Activated T-helper 2 cell treated with anti-CD3 and anti-CD28 coated beads, Interferon-gamma antibody, Interleukin-2, Interleukin-4, amounts not matched to agents 10 μg/mL and 5 μg/mL and 100 μg/mL, durations not matched to agents 14 hours and 24 hours and 36 hours (primary cell): ENCODE results near the gene SPRR2G. TPM values are rescaled to one million over a fixed set of nuclear protein-coding genes. Genes with fewer than 3 reads are reported as not detected.
"Not testable (repeated sequence)": the region's sequence is repeated elsewhere in the genome, so short reads cannot be mapped to it uniquely, and the experiment has no call there.

ENCODE experiments used
- DNase-seq: peaks from one replicate; pipeline ENCODE4 v3.0.0; 2021; ENCODE audit warnings: low spot score
- H3K27ac Mint-ChIP-seq: one replicate; pipeline ENCODE4 v1.8.0; 2021; ENCODE audit warnings: mixed read lengths
- H3K27me3 Mint-ChIP-seq: one replicate; pipeline ENCODE4 v1.8.0; 2021; ENCODE audit warnings: low read depth, mixed read lengths
- H3K36me3 Mint-ChIP-seq: one replicate; pipeline ENCODE4 v1.8.0; 2021; ENCODE audit warnings: low read depth, mixed read lengths
- H3K4me1 Mint-ChIP-seq: one replicate; pipeline ENCODE4 v1.8.0; 2021; ENCODE audit warnings: low read depth, mixed read lengths
- H3K4me3 Mint-ChIP-seq: one replicate; pipeline ENCODE4 v1.8.0; 2021; ENCODE audit warnings: low read depth, mild to moderate bottlenecking, moderate library complexity, mixed read lengths
- H3K9me3 Mint-ChIP-seq: one replicate; pipeline ENCODE4 v1.8.0; 2021; ENCODE audit warnings: mixed read lengths
- intact Hi-C: fragments of 100-400 bp; cut with micrococcal nuclease; formaldehyde crosslinking; loops from one replicate; pipeline ENCODE4 v1.15.1; 2023
- total RNA-seq: library from RNA; stranded (reverse); gene quantifications from 2 replicates; pipeline ENCODE4 v1.2.3, GENCODE V29; 2022

Gene SPRR2G
- total RNA-seq, 1 donor from 2014 or later: not detected

DNA sequence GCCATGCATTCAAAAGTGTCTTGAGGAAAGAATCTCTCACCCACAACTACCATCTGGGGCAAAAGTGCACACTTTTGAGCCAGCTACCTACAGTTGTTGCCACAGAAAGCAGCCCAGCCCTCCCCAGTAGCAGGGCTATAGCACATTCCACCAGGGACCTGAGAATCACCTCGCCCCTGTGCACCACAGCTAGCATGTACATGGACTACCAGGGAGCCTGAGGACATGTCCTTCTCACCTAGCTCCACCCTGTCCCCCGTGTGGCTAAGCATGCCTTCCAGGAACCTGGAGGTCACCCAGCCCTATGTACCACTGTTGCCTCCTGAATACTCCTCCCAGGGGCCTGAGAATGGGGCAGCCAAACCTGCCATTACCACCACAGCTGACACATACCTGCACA, 16.9 kb downstream of the SPRR2G start:
- no peaks in the 10 kb centered on the region for H3K9me3 Mint-ChIP-seq
- peaks cover 26% of the 10 kb centered on the region for H3K27me3 Mint-ChIP-seq
- intact Hi-C loops: no loop called here
- no peak overlapping the region for H3K4me3 Mint-ChIP-seq
- no peaks in the 10 kb centered on the region for H3K36me3 Mint-ChIP-seq
- H3K27ac Mint-ChIP-seq: no peak overlapping the region
- no peak for DNase-seq
- no peaks in the 10 kb centered on the region for H3K4me1 Mint-ChIP-seq

GRCh38 chr1:153133267-153133666, 17.4 kb downstream of the SPRR2G start:
- H3K4me1 Mint-ChIP-seq: no peaks in the 10 kb centered on the region
- intact Hi-C loops: no loop called here
- no peaks in the 10 kb centered on the region for H3K36me3 Mint-ChIP-seq
- no peaks in the 10 kb centered on the region for H3K9me3 Mint-ChIP-seq
- H3K4me3 Mint-ChIP-seq: no peak overlapping the region
- DNase-seq: no peak
- peaks cover 26% of the 10 kb centered on the region for H3K27me3 Mint-ChIP-seq
- no peak overlapping the region for H3K27ac Mint-ChIP-seq

DNA sequence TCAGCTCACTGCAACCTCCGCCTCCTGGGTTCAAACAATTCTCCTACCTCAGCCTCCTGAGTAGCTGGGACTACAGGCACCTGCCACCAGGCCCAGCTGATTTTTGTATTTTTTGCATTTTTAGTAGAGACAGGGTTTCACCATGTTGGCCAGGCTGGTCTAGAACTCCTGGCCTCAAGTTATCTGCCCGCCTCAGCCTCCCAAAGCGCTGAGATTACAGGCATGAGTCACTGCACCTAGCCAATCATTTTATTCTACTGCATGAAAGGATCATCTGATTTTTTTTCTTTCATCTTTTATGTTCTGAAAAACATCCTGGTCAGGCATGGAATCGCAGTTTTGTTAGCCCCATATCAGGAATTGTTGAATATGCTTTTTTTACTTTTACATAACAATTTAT, 22.0 kb downstream of the SPRR2G start:
- H3K36me3 Mint-ChIP-seq, DNase-seq, H3K27me3 Mint-ChIP-seq, H3K4me1 Mint-ChIP-seq, H3K27ac Mint-ChIP-seq, H3K4me3 Mint-ChIP-seq, H3K9me3 Mint-ChIP-seq, intact Hi-C loops: not testable (repeated sequence)

DNA sequence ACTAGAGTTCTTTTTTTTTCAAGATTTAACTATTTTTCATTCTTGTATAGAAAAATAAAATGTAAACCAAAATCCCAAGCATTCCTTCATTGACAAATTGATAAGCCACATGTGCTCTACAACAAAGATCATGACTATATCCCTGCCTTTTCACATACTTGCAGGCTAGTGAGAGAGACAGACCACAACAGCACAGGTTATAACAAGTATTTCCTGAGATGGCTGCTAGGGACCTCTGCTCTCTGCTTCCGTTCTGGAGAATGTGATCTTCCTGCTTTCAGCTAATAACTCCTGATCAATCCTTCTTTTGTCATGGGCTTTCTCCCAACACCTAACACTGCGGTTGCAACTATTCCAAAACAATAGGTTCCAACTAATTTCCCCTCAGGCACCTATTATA, 23.4 kb downstream of the SPRR2G start:
- Mint-ChIP-seq H3K4me1 (no peaks in the 10 kb centered on the region), H3K27ac (no peak overlapping the region), H3K27me3 (peaks cover 10% of the 10 kb centered on the region), H3K9me3 (no peaks in the 10 kb centered on the region), H3K36me3 (no peaks in the 10 kb centered on the region), H3K4me3 (no peak overlapping the region)
- intact Hi-C loops: no loop called here
- DNase-seq: no peak

- no peak overlapping the region for H3K4me3 Mint-ChIP-seq
- intact Hi-C loops: no loop called here
- no peaks in the 10 kb centered on the region for H3K4me1 Mint-ChIP-seq
- H3K9me3 Mint-ChIP-seq: no peaks in the 10 kb centered on the region
- H3K27ac Mint-ChIP-seq: no peak overlapping the region
- DNase-seq: no peak
- no peaks in the 10 kb centered on the region for H3K36me3 Mint-ChIP-seq
- peaks cover 5% of the 10 kb centered on the region for H3K27me3 Mint-ChIP-seq
Observed at GRCh38 chr1:153125536-153125935, 25.2 kb downstream of the SPRR2G start.

- DNase-seq, intact Hi-C loops, H3K4me3 Mint-ChIP-seq, H3K36me3 Mint-ChIP-seq, H3K9me3 Mint-ChIP-seq, H3K4me1 Mint-ChIP-seq, H3K27ac Mint-ChIP-seq: not testable (repeated sequence)
- peaks cover 13% of the 10 kb centered on the region for H3K27me3 Mint-ChIP-seq
Observed at GRCh38 chr1:153123793-153124192, 26.9 kb downstream of the SPRR2G start.

- Mint-ChIP-seq H3K27me3 (peaks cover 13% of the 10 kb centered on the region), H3K27ac (no peak overlapping the region), H3K4me1 (no peaks in the 10 kb centered on the region), H3K9me3 (no peaks in the 10 kb centered on the region), H3K36me3 (no peaks in the 10 kb centered on the region), H3K4me3 (no peak overlapping the region)
- intact Hi-C loops: no loop called here
- DNase-seq: no peak
Observed at GRCh38 chr1:153122831-153123421, 27.8 kb downstream of the SPRR2G start.

DNA sequence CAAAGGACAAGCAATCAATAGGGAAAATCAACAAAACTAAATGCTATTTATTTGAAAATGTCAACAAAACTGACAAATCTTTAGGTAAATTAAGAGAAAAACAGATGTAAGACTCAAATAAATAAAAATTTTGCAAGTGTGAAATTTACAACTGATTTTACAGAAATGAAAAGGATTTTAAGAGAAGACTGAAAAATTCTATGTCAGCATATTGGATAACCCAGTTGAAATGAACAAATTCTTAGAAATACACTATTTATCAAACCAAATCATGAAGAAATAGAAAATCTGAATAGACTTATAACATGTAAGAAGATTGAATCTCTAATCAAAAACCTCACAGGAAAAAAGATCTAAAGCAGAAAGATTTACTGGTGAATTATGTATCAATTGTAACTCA, 29.7 kb downstream of the SPRR2G start:
- Mint-ChIP-seq H3K27ac (no peak overlapping the region), H3K36me3 (no peaks in the 10 kb centered on the region), H3K9me3 (no peaks in the 10 kb centered on the region), H3K4me3 (no peak overlapping the region), H3K27me3 (peaks cover 9% of the 10 kb centered on the region), H3K4me1 (no peaks in the 10 kb centered on the region)
- no peak for DNase-seq
- intact Hi-C loops: no loop called here

- Mint-ChIP-seq H3K36me3 (no peaks in the 10 kb centered on the region), H3K9me3 (no peaks in the 10 kb centered on the region), H3K4me3 (no peak overlapping the region), H3K27ac (no peak overlapping the region), H3K4me1 (no peaks in the 10 kb centered on the region), H3K27me3 (peaks cover 9% of the 10 kb centered on the region)
- DNase-seq: no peak
- intact Hi-C loops: no loop called here
Observed at GRCh38 chr1:153119491-153119971, 31.2 kb downstream of the SPRR2G start.

DNA sequence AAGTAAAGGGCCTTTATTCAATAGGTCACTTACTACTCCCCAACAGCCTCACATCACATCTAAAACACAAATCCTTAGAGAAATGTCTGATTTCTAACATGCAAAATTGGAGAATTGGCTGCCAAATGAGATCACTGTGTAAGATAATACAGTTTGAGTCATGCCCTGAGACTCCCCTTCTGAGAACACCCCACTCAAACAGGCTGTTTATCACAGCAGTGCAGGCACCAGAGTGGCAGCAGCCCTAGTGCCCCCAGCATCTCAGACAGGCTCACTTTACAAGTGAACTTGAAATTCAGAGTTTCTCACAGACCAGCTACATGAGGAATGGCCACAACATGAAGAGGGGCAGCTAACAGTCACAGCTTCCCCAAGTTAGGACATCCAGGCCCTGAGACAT, 35.4 kb downstream of the SPRR2G start:
- H3K4me1 Mint-ChIP-seq, H3K9me3 Mint-ChIP-seq, H3K4me3 Mint-ChIP-seq, H3K36me3 Mint-ChIP-seq, H3K27me3 Mint-ChIP-seq, intact Hi-C loops, DNase-seq, H3K27ac Mint-ChIP-seq: not testable (repeated sequence)

DNA sequence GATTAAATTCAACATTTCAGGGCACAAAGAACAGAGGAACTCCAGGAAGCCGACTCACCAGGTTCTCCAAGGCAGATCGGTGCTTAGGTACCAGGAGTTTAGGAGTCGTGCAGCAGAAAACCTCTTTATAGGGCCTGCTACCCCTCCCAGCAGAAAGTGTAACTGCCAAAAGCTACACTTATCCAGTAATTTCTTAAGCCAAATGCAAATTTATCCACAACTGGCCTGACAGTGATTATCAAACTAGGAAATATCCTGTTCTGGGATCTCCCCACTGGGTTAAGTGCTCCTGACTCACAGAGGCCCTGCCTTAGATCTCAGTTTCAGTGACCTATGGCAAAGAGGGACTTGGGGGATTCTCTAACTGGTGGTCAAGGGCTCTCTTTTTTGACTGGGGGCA, 37.3 kb downstream of the SPRR2G start, which contains the start of gene SPRR2F:
TSS of gene SPRR2F (minus strand) at position 101 of the 400 bp plus-strand sequence. CDS start 783 bp downstream, outside the sequence.
- Mint-ChIP-seq H3K27ac (no peak within 1 kb of the TSS), H3K9me3 (no peaks in the 10 kb centered on the region), H3K4me3 (no peak within 1 kb of the TSS), H3K36me3 (no peaks in the 10 kb centered on the region), H3K4me1 (no peaks in the 10 kb centered on the region), H3K27me3 (no peaks in the 10 kb centered on the region)
- DNase-seq: no peak
- intact Hi-C loops: no loop called here

- H3K9me3 Mint-ChIP-seq, intact Hi-C loops, H3K36me3 Mint-ChIP-seq, H3K27me3 Mint-ChIP-seq, H3K4me3 Mint-ChIP-seq, H3K27ac Mint-ChIP-seq, H3K4me1 Mint-ChIP-seq, DNase-seq: not testable (repeated sequence)
Observed at GRCh38 chr1:153112454-153112853, 38.2 kb downstream of the SPRR2G start.

DNA sequence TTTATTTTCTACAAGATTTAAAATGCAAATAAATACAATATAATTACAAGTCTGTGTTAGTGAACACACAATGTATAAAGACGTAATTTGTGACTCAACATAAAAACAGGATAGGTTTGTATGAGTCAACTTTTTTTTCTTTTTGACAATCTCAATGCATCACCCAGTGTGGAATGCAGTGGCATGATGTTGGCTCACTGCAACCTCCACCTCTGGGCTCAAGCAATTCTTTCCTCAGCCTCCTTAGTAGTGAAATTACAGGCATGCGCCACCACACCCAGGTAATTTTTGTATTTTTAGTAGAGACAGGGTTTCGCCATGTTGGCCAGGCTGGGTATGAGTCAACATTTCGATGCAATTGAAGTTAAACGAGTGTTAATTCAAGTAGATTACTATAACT, 50.4 kb downstream of the SPRR2G start:
- Mint-ChIP-seq H3K27me3 (peaks cover 5% of the 10 kb centered on the region), H3K4me1 (no peaks in the 10 kb centered on the region), H3K36me3 (no peaks in the 10 kb centered on the region), H3K4me3 (no peak overlapping the region), H3K27ac (no peak overlapping the region), H3K9me3 (no peaks in the 10 kb centered on the region)
- DNase-seq: no peak
- intact Hi-C loops: no loop called here
